HepG2 (cell line): Measurements from ENCODE around the gene THBS4. TPM values are rescaled to one million over a fixed set of nuclear protein-coding genes. Genes with fewer than 3 reads are reported as not detected.

Experiments
- ATAC-seq: fragments of 200-7000 bp; cut with Tn5 transposase; 3 replicates; pipeline ENCODE4 v1.9.1; 2020; ENCODE audit warnings: mild to moderate bottlenecking, moderate library complexity
- Bru-seq: library from RNA; stranded (reverse); fragments of 400-500 nt; gene quantifications from one replicate; lab custom pipeline; 2021; lab: Mats Ljungman, UMichigan
- BruChase-seq, 2 experiments: library from RNA; stranded (reverse); fragments of 400-500 nt; gene quantifications; one replicate each; lab custom pipeline; 2021; lab: Mats Ljungman, UMichigan
- BruUV-seq: library from RNA; stranded (reverse); fragments of 400-500 nt; replicated peaks from 2 replicates; lab custom pipeline; 2021; lab: Mats Ljungman, UMichigan
- CTCF ChIA-PET: fragments of 300-600 bp; formaldehyde crosslinking; extraction: SDS; loops from one replicate; lab custom pipeline; 2021; ENCODE audit warnings: low total read pairs, inconsistent platforms, low intra/inter-chr PET ratio; lab: Yijun Ruan, JAX
- POLR2A ChIA-PET: fragments of 350-600 bp; sonication (Branson Sonifier 250); formaldehyde crosslinking; loops from one replicate; lab custom pipeline; 2020; ENCODE audit warnings: antibody characterized with exemption, inconsistent platforms; lab: Yijun Ruan, JAX
- DNase-seq: peaks from one replicate; pipeline ENCODE4 v3.0.0-alpha.2; 2015; ENCODE audit warnings: low spot score
- FAIRE-seq: peaks from 3 replicates; lab custom pipeline; 2011; peaks lifted over from hg19 to GRCh38; lab: Jason Lieb, UNC
- H2AFZ ChIP-seq: one replicate; pipeline ENCODE4 v1.6.1; 2011; ENCODE audit warnings: low read length, inconsistent platforms
- H3K27ac ChIP-seq: fragments of 300-600 bp; 3 replicates; pipeline ENCODE4 v1.8.0; 2011; ENCODE audit warnings: mixed run types, mild to moderate bottlenecking, mixed read lengths, low read length, inconsistent platforms; ENCODE audit not compliant: insufficient read depth; ENCODE audit errors: extremely low read length
- H3K27me3 ChIP-seq, 2 experiments: fragments of 200-600 bp in 1 of 2; 2 replicates in 1 of 2; 3 replicates in 1 of 2; pipeline versions ENCODE4 v1.6.0 to v1.8.0; 2011; ENCODE audit warnings: low read length in 2 of 2, mild to moderate bottlenecking in 2 of 2, moderate library complexity in 2 of 2, inconsistent platforms in 1 of 2; ENCODE audit not compliant: insufficient read depth in 2 of 2, control insufficient read depth in 1 of 2
- H3K36me3 ChIP-seq, 2 experiments: fragments of 200-600 bp in 1 of 2; replicated peaks in 1 of 2; 2 replicates in 1 of 2; 3 replicates in 1 of 2; pipeline versions ENCODE4 v1.5.1 to v1.8.0; 2011; ENCODE audit warnings: low read length in 2 of 2, inconsistent platforms in 1 of 2; ENCODE audit not compliant: insufficient read depth in 2 of 2, control insufficient read depth in 1 of 2
- H3K4me1 ChIP-seq: 2 replicates; pipeline ENCODE4 v1.5.1; 2012; ENCODE audit warnings: low read length, inconsistent platforms; ENCODE audit not compliant: insufficient read depth
- H3K4me2 ChIP-seq: 2 replicates; pipeline ENCODE4 v1.6.0; 2011; ENCODE audit warnings: low read depth, low read length, inconsistent platforms
- H3K4me3 ChIP-seq, 3 experiments: fragments of 200-600 bp in 1 of 3; sonication (generic), shearing (Covaris generic) in 1 of 3; replicated peaks in 1 of 3; 2 replicates each; pipeline ENCODE4 v1.5.1; 2011 to 2016; ENCODE audit warnings: low read length in 3 of 3, inconsistent platforms in 2 of 3, low read depth in 2 of 3, mild to moderate bottlenecking in 2 of 3, control low read depth in 1 of 3, mixed read lengths in 1 of 3; ENCODE audit not compliant: insufficient read depth in 1 of 3
- H3K79me2 ChIP-seq: one replicate; pipeline ENCODE4 v1.6.1; 2011; ENCODE audit warnings: low read length, inconsistent platforms; ENCODE audit not compliant: insufficient read depth
- H3K9ac ChIP-seq: 2 replicates; pipeline ENCODE4 v1.6.0; 2011; ENCODE audit warnings: mild to moderate bottlenecking, low read depth, low read length, inconsistent platforms; ENCODE audit not compliant: insufficient read depth
- H3K9me3 ChIP-seq: 2 replicates; pipeline ENCODE4 v1.5.1; 2012; ENCODE audit warnings: mild to moderate bottlenecking, low read length
- H4K20me1 ChIP-seq: 2 replicates; pipeline ENCODE4 v1.6.0; 2011; ENCODE audit warnings: inconsistent platforms, mild to moderate bottlenecking, low read length, moderate library complexity; ENCODE audit not compliant: insufficient read depth
- CAMTA2 ChIP-seq: sonication (generic); formaldehyde crosslinking; IDR thresholded peaks from 2 replicates; pipeline ENCODE4 v1.4.0; 2020; ENCODE audit warnings: mild to moderate bottlenecking, missing genetic modification reagents, borderline replicate concordance
- CHD4 ChIP-seq: fragments of 200-600 bp; sonication (generic); IDR thresholded peaks from 2 replicates; pipeline ENCODE4 v1.7.0; 2017; ENCODE audit warnings: mild to moderate bottlenecking, low read length, borderline replicate concordance
- ELF1 ChIP-seq: sonication (generic); formaldehyde crosslinking; IDR thresholded peaks from 2 replicates; pipeline ENCODE4 v1.4.0; 2020; ENCODE audit warnings: missing genetic modification reagents
- JUN ChIP-seq: sonication (generic); formaldehyde crosslinking; IDR thresholded peaks from 2 replicates; pipeline ENCODE4 v1.4.0; 2020; ENCODE audit warnings: mild to moderate bottlenecking, missing genetic modification reagents
- MAFG ChIP-seq: sonication (generic); formaldehyde crosslinking; IDR thresholded peaks from 2 replicates; pipeline ENCODE4 v1.5.1; 2020; ENCODE audit warnings: mild to moderate bottlenecking, missing genetic modification reagents
- MXD4 ChIP-seq: IDR thresholded peaks from 2 replicates; pipeline ENCODE4 v1.6.1; 2016; ENCODE audit warnings: mild to moderate bottlenecking, missing biosample characterization, missing genetic modification reagents
- TBP ChIP-seq: sonication (generic); formaldehyde crosslinking; IDR thresholded peaks from 2 replicates; pipeline ENCODE4 v1.5.0; 2020; ENCODE audit warnings: missing genetic modification reagents
- TCF7L2 ChIP-seq: IDR thresholded peaks from 2 replicates; pipeline ENCODE4 v1.6.1; 2011; ENCODE audit warnings: mild to moderate bottlenecking, low read depth, low read length, moderate library complexity
- ZKSCAN8 ChIP-seq: IDR thresholded peaks from 2 replicates; pipeline ENCODE4 v1.6.1; 2016; ENCODE audit warnings: borderline replicate concordance, missing genetic modification reagents, missing compliant biosample characterization
- ZNF292 ChIP-seq: sonication (generic); formaldehyde crosslinking; IDR thresholded peaks from 2 replicates; pipeline ENCODE4 v1.8.1; 2022; ENCODE audit warnings: mild to moderate bottlenecking, low read depth, missing genetic modification reagents, borderline replicate concordance
- ZNF574 ChIP-seq: sonication (generic); formaldehyde crosslinking; IDR thresholded peaks from 2 replicates; pipeline ENCODE4 v1.4.0; 2020; ENCODE audit warnings: missing genetic modification reagents
- ZNF747 ChIP-seq: sonication (generic); formaldehyde crosslinking; IDR thresholded peaks from 2 replicates; pipeline ENCODE4 v1.8.1; 2023; ENCODE audit warnings: missing genetic modification reagents, mild to moderate bottlenecking, borderline replicate concordance
- ZSCAN22 ChIP-seq: sonication (generic); formaldehyde crosslinking; IDR thresholded peaks from 2 replicates; pipeline ENCODE4 v1.4.0; 2020; ENCODE audit warnings: mild to moderate bottlenecking, missing genetic modification reagents
- WGBS: methylation state at CpG from one replicate; pipeline ENCODE4 v1.1.6; 2017; ENCODE audit warnings: low lambda C conversion rate; 5-methylcytosine and 5-hydroxymethylcytosine counted together
- in situ Hi-C: cut with HindIII; loops from 2 replicates; pipeline ENCODE4 v1.10.0; 2017; ENCODE audit warnings: low pct_unique_long_range_greater_than_20kb; ENCODE audit not compliant: extremely low pct_ligation_motif_present
- intact Hi-C: fragments of 100-400 bp; cut with micrococcal nuclease; formaldehyde crosslinking; loops from one replicate; pipeline ENCODE4 v1.10.0; 2022; ENCODE audit not compliant: unreplicated experiment
- long read RNA-seq, 2 experiments: library from RNA in 1 of 2; library from polyadenylated mRNA in 1 of 2; stranded (forward) in 1 of 2; unstranded in 1 of 2; transcript quantifications; one replicate each; pipeline ENCODE4 v2.0.0, GENCODE V29; 2019 to 2022
- polyA minus RNA-seq, 3 experiments: library from RNA; depleted of rRNA, polyadenylated mRNA; stranded (reverse); fragments of >200 nt; gene quantifications; 2 replicates each; pipeline ENCODE4 v1.2.3, GENCODE V29; 2011; ENCODE audit warnings: low replicate concordance in 1 of 3
- polyA plus RNA-seq, 8 experiments: library from polyadenylated mRNA; depleted of rRNA in 3 of 8; stranded (reverse) in 7 of 8; unstranded in 1 of 8; fragments of >200 nt; fragmentation: Illumina TruSeq in 4 of 8; extraction: Trizol in 4 of 8; gene quantifications; 2 replicates each; pipeline versions ENCODE4 v1.2.1 to v1.2.3, GENCODE V29; 2011 to 2016; ENCODE audit warnings: low read depth in 4 of 8, missing spikeins in 1 of 8, mixed read lengths in 1 of 8; ENCODE audit not compliant: insufficient read depth in 1 of 8
- total RNA-seq, 5 experiments: library from RNA; depleted of rRNA; stranded (reverse); fragments of >200 nt; fragmentation: Illumina TruSeq; extraction: Trizol; gene quantifications; 2 replicates each; pipeline ENCODE4 v1.2.3, GENCODE V29; 2016; ENCODE audit warnings: low read depth in 1 of 5

The THBS4 gene
- total RNA-seq (2016; rRNA removed; fragmentation: Illumina TruSeq; extraction: Trizol) (0.60 and 0.98 TPM in 2 replicates), polyA plus RNA-seq (2011; rRNA removed) (1.0 and 1.2 TPM in 2 replicates), polyA minus RNA-seq (2011; rRNA and poly(A)+ RNA removed; ENCODE audit: low replicate concordance) (0.46 and 0.56 TPM in 2 replicates), Bru-seq, nascent RNA (percentile 13 among the genes with signal in this experiment), BruChase-seq, experiment 1, labeled RNA remaining after a 6-hour chase (percentile 14 among the genes with signal in this experiment), BruChase-seq, experiment 2, labeled RNA remaining after a 2-hour chase (percentile 14 among the genes with signal in this experiment)
- total RNA-seq (2016; cell fraction: cytosol; rRNA removed; fragmentation: Illumina TruSeq; extraction: Trizol; ENCODE audit: low read depth): 0.71 TPM in 1 of 2 replicates, not detected in the other
- 0.97 and 1.1 TPM in 2 replicates for total RNA-seq (2016; cell fraction: insoluble cytoplasmic fraction; rRNA removed; fragmentation: Illumina TruSeq; extraction: Trizol)
- 0.06 and 0.31 TPM in 2 replicates for total RNA-seq (2016; cell fraction: membrane; rRNA removed; fragmentation: Illumina TruSeq; extraction: Trizol)
- total RNA-seq (2016; cell fraction: nucleus; rRNA removed; fragmentation: Illumina TruSeq; extraction: Trizol): 0.44 and 1.5 TPM in 2 replicates
- polyA plus RNA-seq (2011; cell fraction: cytosol; rRNA removed): 0.46 and 0.53 TPM in 2 replicates
- polyA plus RNA-seq (2011; cell fraction: nucleus; rRNA removed): 1.5 and 1.6 TPM in 2 replicates
- polyA plus RNA-seq (2012): 0.72 and 1.9 TPM in 2 replicates
- polyA plus RNA-seq (2016; cell fraction: cytosol; fragmentation: Illumina TruSeq; extraction: Trizol; ENCODE audit: low read depth): 0.16 TPM in 1 of 2 replicates, not detected in the other
- 0.58 and 0.60 TPM in 2 replicates for polyA plus RNA-seq (2016; cell fraction: insoluble cytoplasmic fraction; fragmentation: Illumina TruSeq; extraction: Trizol; ENCODE audit: low read depth)
- polyA plus RNA-seq (2016; cell fraction: membrane; fragmentation: Illumina TruSeq; extraction: Trizol; ENCODE audit: low read depth): 0.21 TPM in 1 of 2 replicates, not detected in the other
- polyA plus RNA-seq (2016; cell fraction: nucleus; fragmentation: Illumina TruSeq; extraction: Trizol; ENCODE audit: insufficient read depth, low read depth): 0.73 and 0.78 TPM in 2 replicates
- polyA minus RNA-seq (2011; cell fraction: cytosol; rRNA and poly(A)+ RNA removed): not detected in 2 replicates
- polyA minus RNA-seq (2011; cell fraction: nucleus; rRNA and poly(A)+ RNA removed): 1.2 and 1.3 TPM in 2 replicates
- long read RNA-seq, experiment 1, partial matches to known transcripts: 0 of 1 reads
- long read RNA-seq, experiment 1, other reads (novel, unspliced or antisense): 1 of 1 reads
- long read RNA-seq, experiment 2: 0 reads

- no peaks in the 10 kb centered on the region for H4K20me1 ChIP-seq
- CTCF ChIA-PET: no interaction called here
- peaks cover 0 to 20% of the 10 kb centered on the region in 2 experiments; a peak in 2 of 5 replicates for H3K27me3 ChIP-seq
- no peak for ATAC-seq
- intact Hi-C loops: no loop called here
- no TSS peak for BruUV-seq
- no peak within 1 kb of the TSS for H3K27ac ChIP-seq
- POLR2A ChIA-PET: no interaction called here
- no peak for TF ChIP-seq ZNF747 (CRISPR knock-in tag)
- TF ChIP-seq MXD4 (CRISPR knock-in tag): no peak
- no peak for TF ChIP-seq TBP (CRISPR knock-in tag)
- TF ChIP-seq ELF1 (CRISPR knock-in tag): no peak
- no peak for TF ChIP-seq ZNF292 (CRISPR knock-in tag)
- no peak for TF ChIP-seq CAMTA2 (CRISPR knock-in tag)
- no peak for TF ChIP-seq JUN (CRISPR knock-in tag)
- TF ChIP-seq ZKSCAN8 (CRISPR knock-in tag): no peak
- TF ChIP-seq TCF7L2: no peak
- TF ChIP-seq ZNF574 (CRISPR knock-in tag): no peak
- no peak for TF ChIP-seq MAFG (CRISPR knock-in tag)
- TF ChIP-seq ZSCAN22 (CRISPR knock-in tag): no peak
- TF ChIP-seq CHD4: no peak
- H3K4me3 ChIP-seq: no peak within 1 kb of the TSS
- no peak within 1 kb of the TSS for H3K4me2 ChIP-seq
- H3K36me3 ChIP-seq: no peaks in the 10 kb centered on the region
- H3K79me2 ChIP-seq: no peaks in the 10 kb centered on the region
- 68% methylated on average over 35 of the region's 76 CpGs for WGBS
- H2AFZ ChIP-seq: no peak within 1 kb of the TSS
- no peaks in the 10 kb centered on the region for H3K9me3 ChIP-seq
- in situ Hi-C loops: no loop called here
- DNase-seq: no peak
- no peak for FAIRE-seq
- H3K9ac ChIP-seq: no peak within 1 kb of the TSS
- no peaks in the 10 kb centered on the region for H3K4me1 ChIP-seq
Observed at GRCh38 chr5:80034962-80035821, at the start of gene THBS4. THBS4 (plus strand) TSS chr5:80035348; CDS start chr5:80035538, 190 bp downstream.
